K562 (cell line): ENCODE measurements around the gene RNF151. TPM values are rescaled to one million over a fixed set of nuclear protein-coding genes. Genes with fewer than 3 reads are reported as not detected.

Source experiments
- ATAC-seq: fragments of 200-7000 bp; cut with Tn5 transposase; 3 replicates; pipeline ENCODE4 v1.9.1; 2020; ENCODE audit warnings: moderate library complexity
- BruUV-seq: library from RNA; stranded (reverse); fragments of 400-500 nt; replicated peaks from 2 replicates; lab custom pipeline; 2021; lab: Mats Ljungman, UMichigan
- CTCF ChIA-PET: fragments of 300-600 bp; formaldehyde crosslinking; extraction: SDS; loops from one replicate; lab custom pipeline; 2021; ENCODE audit warnings: low intra/inter-chr PET ratio; lab: Yijun Ruan, JAX
- POLR2A ChIA-PET: fragments of 300-600, 350-650 bp; sonication (Branson Sonifier 250); formaldehyde crosslinking; extraction: SDS; loops from one replicate; lab custom pipeline; 2021; ENCODE audit warnings: antibody characterized with exemption, inconsistent platforms; lab: Yijun Ruan, JAX
- DNase-seq, 4 experiments: peaks; one replicate each; pipeline versions ENCODE4 v3.0.0 to v3.0.0-alpha.2; 2011 to 2018; ENCODE audit warnings: low spot score in 3 of 4, mixed read lengths in 3 of 4; ENCODE audit errors: extremely low read depth in 1 of 4
- FAIRE-seq: peaks from 2 replicates; lab custom pipeline; 2011; peaks lifted over from hg19 to GRCh38; lab: Jason Lieb, UNC
- H2AFZ ChIP-seq: 2 replicates; pipeline ENCODE4 v1.6.0; 2011; ENCODE audit warnings: low read depth, low read length, control low read depth, inconsistent platforms
- H3K27ac ChIP-seq: fragments of 200-600 bp; 3 replicates; pipeline ENCODE4 v1.8.0; 2011; ENCODE audit warnings: low read depth, mild to moderate bottlenecking, control low read depth, inconsistent platforms, low read length, moderate library complexity, mixed read lengths; ENCODE audit errors: extremely low read depth
- H3K27me3 ChIP-seq, 2 experiments: fragments of 300-600 bp in 1 of 2; 2 replicates in 1 of 2; 3 replicates in 1 of 2; pipeline versions ENCODE4 v1.6.0 to v1.8.0; 2011; ENCODE audit warnings: inconsistent platforms in 2 of 2, low read length in 2 of 2, mild to moderate bottlenecking in 1 of 2, mixed read lengths in 1 of 2, moderate library complexity in 1 of 2; ENCODE audit not compliant: control insufficient read depth in 2 of 2, insufficient read depth in 2 of 2
- H3K36me3 ChIP-seq: fragments of 300-600 bp; 3 replicates; pipeline ENCODE4 v1.8.0; 2011; ENCODE audit warnings: mild to moderate bottlenecking, low read length, inconsistent platforms; ENCODE audit not compliant: control insufficient read depth, insufficient read depth
- H3K4me1 ChIP-seq, 2 experiments: fragments of 200-600 bp in 1 of 2; replicated peaks in 1 of 2; 2 replicates in 1 of 2; 3 replicates in 1 of 2; pipeline versions ENCODE4 v1.5.1 to v1.8.0; 2011; ENCODE audit warnings: inconsistent platforms in 2 of 2, low read length in 2 of 2, mild to moderate bottlenecking in 1 of 2, mixed read lengths in 1 of 2, moderate library complexity in 1 of 2; ENCODE audit not compliant: control insufficient read depth in 2 of 2, insufficient read depth in 2 of 2
- H3K4me2 ChIP-seq: 2 replicates; pipeline ENCODE4 v1.6.1; 2011; ENCODE audit warnings: low read length, control low read depth, inconsistent platforms, mixed read lengths; ENCODE audit not compliant: insufficient read depth
- H3K4me3 ChIP-seq: fragments of 200-600 bp; sonication (generic), shearing (Covaris generic); 2 replicates; pipeline ENCODE4 v1.5.1; 2016; ENCODE audit warnings: control low read depth, inconsistent platforms
- H3K79me2 ChIP-seq: fragments of 200-600 bp; 3 replicates; pipeline ENCODE4 v1.8.0; 2011; ENCODE audit warnings: low read length, inconsistent platforms; ENCODE audit not compliant: control insufficient read depth, insufficient read depth
- H3K9ac ChIP-seq, 2 experiments: 2 replicates each; pipeline versions ENCODE4 v1.6.0 to v1.6.1; 2011; ENCODE audit warnings: low read depth in 2 of 2, low read length in 2 of 2, control low read depth in 1 of 2, inconsistent platforms in 1 of 2, mild to moderate bottlenecking in 1 of 2, mixed read lengths in 1 of 2; ENCODE audit not compliant: insufficient read depth in 1 of 2
- H3K9me1 ChIP-seq: one replicate; pipeline ENCODE4 v1.6.0; 2011; ENCODE audit warnings: inconsistent platforms, mild to moderate bottlenecking, low read length, moderate library complexity; ENCODE audit not compliant: control insufficient read depth, insufficient read depth
- H3K9me3 ChIP-seq: replicated peaks from 2 replicates; pipeline ENCODE4 v1.5.1; 2011; ENCODE audit warnings: low read depth, low read length, inconsistent platforms; ENCODE audit not compliant: control insufficient read depth, insufficient read depth
- H4K20me1 ChIP-seq: replicated peaks from 2 replicates; pipeline ENCODE4 v1.6.1; 2011; ENCODE audit warnings: low read length, inconsistent platforms, mixed read lengths; ENCODE audit not compliant: control insufficient read depth, insufficient read depth
- KHSRP ChIP-seq: fragments of 450-650 bp; IDR thresholded peaks from 2 replicates; pipeline ENCODE4 v1.6.1; 2017
- NFIC ChIP-seq: fragments of 450-650 bp; IDR thresholded peaks from 2 replicates; pipeline ENCODE4 v1.6.1; 2017; ENCODE audit warnings: mild to moderate bottlenecking, inconsistent platforms
- POLR2G ChIP-seq: fragments of 200-400 bp; formaldehyde crosslinking; IDR thresholded peaks from 2 replicates; pipeline ENCODE4 v1.6.1; 2017; ENCODE audit warnings: low read depth, mild to moderate bottlenecking, antibody characterized with exemption, low read length, moderate library complexity
- PRPF4 ChIP-seq: fragments of 200-400 bp; formaldehyde crosslinking; IDR thresholded peaks from one replicate; pipeline ENCODE4 v1.6.1; 2017; ENCODE audit warnings: low read length, low read depth, mild to moderate bottlenecking; ENCODE audit not compliant: insufficient read depth, poor library complexity, severe bottlenecking
- RBFOX2 ChIP-seq: fragments of 200-400 bp; formaldehyde crosslinking; IDR thresholded peaks from 2 replicates; pipeline ENCODE4 v1.6.1; 2017; ENCODE audit warnings: low read depth, mild to moderate bottlenecking, low read length, moderate library complexity
- TBL1XR1 ChIP-seq, 2 experiments: IDR thresholded peaks; 2 replicates each; pipeline ENCODE4 v1.6.1; 2012; ENCODE audit warnings: improper control_type of control experiment in 2 of 2, low read length in 2 of 2, mild to moderate bottlenecking in 1 of 2
- ZNF121 ChIP-seq: sonication (generic); formaldehyde crosslinking; conservative IDR thresholded peaks from 2 replicates; pipeline ENCODE4 v1.8.0; 2022; ENCODE audit warnings: missing genetic modification reagents
- WGBS: fragments of 100-300 bp; shearing (Covaris generic); methylation state at CpG from one replicate; pipeline ENCODE4 v1.1.6; 2016; ENCODE audit warnings: low coverage, mixed read lengths; ENCODE audit not compliant: insufficient coverage; ENCODE audit errors: missing lambda C conversion rate; 5-methylcytosine and 5-hydroxymethylcytosine counted together
- in situ Hi-C: fragments of 300-500 bp; cut with MboI; formaldehyde crosslinking; loops from 4 replicates; pipeline ENCODE4 v1.15.0; 2018; ENCODE audit warnings: inconsistent platforms, mixed read lengths
- intact Hi-C: fragments of 100-400 bp; cut with micrococcal nuclease; formaldehyde crosslinking; loops from 2 replicates; pipeline ENCODE4 v1.14.2; 2022
- polyA plus RNA-seq, 8 experiments: library from polyadenylated mRNA; depleted of rRNA in 4 of 8; stranded (reverse) in 5 of 8; unstranded in 3 of 8; fragments of >200 nt; fragmentation: Nextera tagmentation in 2 of 8; fragmentation: Illumina TruSeq in 1 of 8; extraction: Ambion mirVana in 2 of 8; extraction: Trizol in 1 of 8; gene quantifications; 2 replicates each; pipeline versions ENCODE4 v1.2.1 to v1.2.3, GENCODE V29; 2011 to 2014; ENCODE audit warnings: inconsistent platforms in 1 of 8, missing spikeins in 1 of 8
- total RNA-seq, 7 experiments: library from RNA; depleted of rRNA in 6 of 7; stranded (reverse); fragments of >200 nt in 6 of 7; fragmentation: Illumina TruSeq in 2 of 7; extraction: Trizol in 2 of 7; gene quantifications; 2 replicates each; pipeline versions ENCODE4 v1.2.1 to v1.2.3, GENCODE V29; 2011 to 2021; ENCODE audit warnings: low replicate concordance in 1 of 7
- TF ChIP-seq, protein P1 (sequence below): fragments of 250-450 bp; sonication (Bioruptor Pico); IDR thresholded peaks from 2 replicates; pipeline ENCODE4 v1.9.0; 2021; ENCODE audit warnings: mild to moderate bottlenecking, inconsistent platforms

Gene RNF151
- total and polyA plus RNA-seq, 9 of the 15 experiments (the other 6 are each of a cell fraction or from before 2014, with no cell fraction given): not detected

DNA sequence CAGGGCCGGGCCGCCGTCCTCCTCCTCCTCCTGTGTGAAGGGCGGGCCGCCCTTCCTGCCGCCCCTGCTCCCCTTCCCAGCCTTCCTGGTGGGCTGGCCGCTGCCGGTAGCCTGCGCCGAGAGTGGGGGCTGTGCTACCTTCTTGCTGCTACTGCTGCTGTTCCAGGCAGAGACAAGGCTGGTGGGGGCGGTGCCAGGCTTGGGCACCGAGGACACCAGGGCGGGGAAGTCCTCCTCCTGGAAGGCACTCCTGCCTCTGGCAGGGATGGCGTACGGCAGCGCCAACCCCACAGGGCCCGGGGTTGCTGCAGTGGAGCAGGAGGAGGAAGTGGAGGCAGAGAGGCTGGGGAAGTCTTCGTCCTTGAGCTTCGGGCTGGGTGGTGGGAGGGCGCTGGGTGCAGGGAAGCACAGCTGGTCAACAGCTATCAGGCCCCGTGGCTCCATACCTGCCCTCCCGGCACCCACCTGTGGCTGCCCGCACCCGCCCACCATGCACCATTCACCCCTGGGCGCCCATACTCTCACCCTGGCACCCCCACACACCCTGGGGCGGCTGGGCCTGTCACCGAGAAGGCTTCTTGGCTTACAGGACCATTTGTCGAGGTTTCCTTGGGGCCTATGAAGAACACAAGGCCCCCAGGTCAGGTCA is 33.3 kb downstream of the RNF151 start:
- no peak for FAIRE-seq
- Histone ChIP-seq H3K27ac (no peak overlapping the region), H3K4me1 (peaks cover 7 to 62% of the 10 kb centered on the region in 2 experiments), H4K20me1 (peaks cover 17% of the 10 kb centered on the region), H3K27me3 (no peaks in the 10 kb centered on the region), H3K9me3 (no peaks in the 10 kb centered on the region), H3K79me2 (peaks cover 37% of the 10 kb centered on the region), H3K9me1 (no peaks in the 10 kb centered on the region), H2AFZ (no peak overlapping the region), H3K36me3 (peaks cover 91% of the 10 kb centered on the region), H3K4me2 (no peak overlapping the region), H3K4me3 (no peak overlapping the region), H3K9ac (no peak overlapping the region)
- ATAC-seq: no peak
- in situ Hi-C loops (no loop called here), intact Hi-C loops (no loop called here)
- POLR2A ChIA-PET: interaction anchor here (0.6 kb wide), 2 partner anchors 15 to 164 kb away, joined by 3 read pairs; no protein-coding TSS in a partner anchor
- CTCF ChIA-PET: no interaction called here
- BruUV-seq: no TSS peak
- no peak for DNase-seq
- WGBS: 92% methylated on average over 10 of the region's 28 CpGs
- TF ChIP-seq, protein P1, sequence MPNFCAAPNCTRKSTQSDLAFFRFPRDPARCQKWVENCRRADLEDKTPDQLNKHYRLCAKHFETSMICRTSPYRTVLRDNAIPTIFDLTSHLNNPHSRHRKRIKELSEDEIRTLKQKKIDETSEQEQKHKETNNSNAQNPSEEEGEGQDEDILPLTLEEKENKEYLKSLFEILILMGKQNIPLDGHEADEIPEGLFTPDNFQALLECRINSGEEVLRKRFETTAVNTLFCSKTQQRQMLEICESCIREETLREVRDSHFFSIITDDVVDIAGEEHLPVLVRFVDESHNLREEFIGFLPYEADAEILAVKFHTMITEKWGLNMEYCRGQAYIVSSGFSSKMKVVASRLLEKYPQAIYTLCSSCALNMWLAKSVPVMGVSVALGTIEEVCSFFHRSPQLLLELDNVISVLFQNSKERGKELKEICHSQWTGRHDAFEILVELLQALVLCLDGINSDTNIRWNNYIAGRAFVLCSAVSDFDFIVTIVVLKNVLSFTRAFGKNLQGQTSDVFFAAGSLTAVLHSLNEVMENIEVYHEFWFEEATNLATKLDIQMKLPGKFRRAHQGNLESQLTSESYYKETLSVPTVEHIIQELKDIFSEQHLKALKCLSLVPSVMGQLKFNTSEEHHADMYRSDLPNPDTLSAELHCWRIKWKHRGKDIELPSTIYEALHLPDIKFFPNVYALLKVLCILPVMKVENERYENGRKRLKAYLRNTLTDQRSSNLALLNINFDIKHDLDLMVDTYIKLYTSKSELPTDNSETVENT (CRISPR knock-in tag): no peak
- no peak for TF ChIP-seq TBL1XR1 (IDR thresholded peaks at IDR 0.05; ENCODE audit: low read length in 2 of 2)
- no peak for TF ChIP-seq NFIC
- TF ChIP-seq KHSRP: no peak
- no peak for TF ChIP-seq PRPF4
- no peak for TF ChIP-seq ZNF121 (CRISPR knock-in tag)
- peak; percentile 55 for TF ChIP-seq RBFOX2
- peak; percentile 58 for TF ChIP-seq POLR2G
